ENCODE results near the gene CRTC1.
"Not testable (repeated sequence)": the region's sequence is repeated elsewhere in the genome, so short reads cannot be mapped to it uniquely, and the experiment has no call there.

Gene CRTC1

DNA sequence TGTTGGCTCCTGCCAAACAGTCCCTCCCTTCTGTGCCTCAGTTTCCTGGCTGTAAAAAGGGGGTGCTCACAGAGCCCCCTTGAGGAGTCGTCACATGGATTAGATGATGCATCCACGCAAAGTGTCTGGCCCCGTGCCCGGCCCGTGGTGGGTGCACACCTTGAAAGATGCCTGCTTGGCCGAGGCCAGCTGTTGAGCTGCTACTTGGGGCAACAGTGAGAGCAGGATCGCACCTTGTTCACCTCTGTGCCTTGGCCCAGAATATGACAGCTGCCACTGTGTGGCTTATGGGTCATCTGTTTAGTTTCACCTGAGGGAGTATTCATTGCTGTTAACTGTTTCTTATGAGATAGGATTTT lies 17.7 kb downstream of the CRTC1 start:
- no peak for DNase-seq (ENCODE audit: low read depth)

GRCh38 chr19:18704054-18704453 lies 20.6 kb downstream of the CRTC1 start:
- no peak for DNase-seq (ENCODE audit: low read depth)

DNA sequence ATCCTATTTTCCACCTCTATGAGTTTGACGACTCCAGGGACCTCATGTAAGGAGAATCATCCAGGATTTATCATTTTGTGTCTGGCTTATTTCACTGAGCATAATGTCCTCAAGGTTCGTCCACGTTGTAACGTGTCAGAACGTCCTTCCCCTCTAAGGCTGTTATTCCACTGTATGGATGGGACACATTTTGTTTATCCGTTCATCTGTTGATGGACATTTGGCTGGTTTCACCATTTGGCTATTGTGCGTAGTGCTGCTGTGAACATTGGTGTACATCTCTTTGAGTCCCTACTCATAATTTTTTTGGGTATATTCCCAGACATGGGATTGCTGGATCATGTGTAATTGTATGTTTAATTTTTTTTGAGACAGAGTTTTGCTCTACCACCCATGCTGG lies 21.5 kb downstream of the CRTC1 start:
- DNase-seq (ENCODE audit: low read depth), result no peak

DNA sequence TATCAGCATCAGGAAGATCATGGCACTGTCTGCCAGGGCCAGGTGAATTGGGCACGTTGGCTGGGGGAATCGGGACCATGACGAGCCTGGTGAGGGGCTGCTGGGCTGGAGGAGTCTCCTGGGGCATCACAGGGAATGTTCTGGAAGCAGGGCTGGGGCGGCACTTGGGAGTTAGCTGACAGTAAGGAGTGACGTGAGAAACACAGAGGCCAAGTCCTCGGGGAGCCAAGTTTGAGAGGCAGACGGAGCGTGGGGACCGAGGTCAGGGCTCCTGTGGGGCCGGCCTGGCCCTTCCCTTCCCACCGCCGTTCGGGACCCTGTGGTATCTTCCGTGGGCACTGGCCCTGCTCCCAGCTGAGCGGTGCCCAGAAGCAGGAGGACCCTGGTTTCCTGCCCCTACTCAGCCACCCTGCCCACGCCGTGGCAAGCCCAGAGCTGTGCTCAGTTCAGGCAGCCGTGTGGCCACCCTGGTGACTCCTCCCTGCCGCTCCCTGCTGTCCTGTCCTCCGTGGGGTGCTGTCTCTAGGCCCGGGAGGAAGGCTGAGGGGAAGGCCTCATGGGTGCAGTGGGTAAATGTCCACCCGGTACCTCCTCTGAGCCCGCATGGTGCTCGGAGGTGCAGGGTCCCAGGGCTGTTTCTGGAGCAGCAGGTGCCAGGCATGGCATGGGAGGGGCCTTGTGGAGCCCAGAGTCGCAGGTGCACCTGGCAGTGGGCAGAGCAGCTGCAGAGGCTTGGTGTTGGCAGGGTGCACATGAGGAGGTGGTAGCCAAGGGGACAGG lies 25.2 kb downstream of the CRTC1 start:
- no peak for DNase-seq (ENCODE audit: low read depth)

- DNase-seq (ENCODE audit: low read depth), result no peak
Observed at GRCh38 chr19:18709546-18709945, 26.1 kb downstream of the CRTC1 start.

DNA sequence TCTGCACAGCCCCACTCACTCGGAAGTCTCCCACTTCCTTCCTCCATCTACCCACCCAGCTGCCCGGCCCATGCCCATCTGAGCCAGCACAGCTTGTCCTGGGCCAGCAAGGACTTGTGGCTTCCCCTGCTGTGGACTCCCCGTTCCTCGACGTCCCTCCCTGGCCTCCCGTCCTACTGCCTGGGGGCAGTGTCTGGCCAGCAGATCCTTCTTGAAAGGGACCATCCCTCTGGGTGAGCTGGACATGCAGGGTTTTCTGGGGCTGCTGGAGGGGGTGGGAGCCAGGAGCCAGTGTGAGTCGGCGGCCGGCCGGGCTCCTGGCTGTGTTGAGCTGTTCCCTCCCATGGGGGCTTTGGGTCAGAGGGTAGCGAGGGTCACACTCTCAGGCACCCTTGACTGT lies 26.7 kb downstream of the CRTC1 start:
- no peak for DNase-seq (ENCODE audit: low read depth)

DNA sequence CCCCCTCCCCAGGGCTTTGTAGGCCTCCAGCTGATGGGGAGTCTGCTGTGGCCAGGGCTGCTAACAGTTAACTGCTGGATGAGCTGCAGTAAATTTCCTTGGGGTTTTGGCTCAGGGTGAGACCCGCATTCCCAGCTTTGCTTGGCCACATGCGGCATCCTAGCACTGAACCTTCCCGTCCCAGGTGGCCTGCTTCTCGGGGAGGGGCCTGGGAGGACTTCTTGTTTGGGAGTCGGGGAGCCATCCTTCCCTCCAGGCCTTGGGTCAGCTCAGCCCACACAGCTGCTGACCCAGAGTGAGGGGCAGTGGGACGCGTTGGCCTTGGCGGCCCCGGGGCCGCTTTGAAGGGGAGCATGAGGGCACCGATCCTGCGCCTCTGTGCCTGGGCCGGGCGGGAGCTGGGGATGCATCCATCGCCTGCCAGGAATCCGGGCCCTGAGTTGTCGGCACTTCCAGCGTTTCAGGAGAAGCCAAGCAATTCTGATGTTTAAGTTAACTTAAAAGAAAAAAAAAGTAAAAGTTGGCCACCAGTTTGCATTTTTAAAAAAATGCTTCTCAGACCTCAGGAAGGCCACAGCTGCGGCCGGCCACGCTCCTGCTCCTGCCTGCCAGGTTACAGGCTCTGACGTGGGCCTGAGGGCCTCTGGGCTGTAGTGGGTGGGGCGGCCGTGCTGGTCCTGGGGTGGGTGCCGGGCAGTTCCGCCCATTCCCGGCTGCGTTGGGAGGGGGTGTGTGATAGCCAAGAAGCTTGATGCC lies 27.7 kb downstream of the CRTC1 start:
- no peak for DNase-seq (ENCODE audit: low read depth)

DNA sequence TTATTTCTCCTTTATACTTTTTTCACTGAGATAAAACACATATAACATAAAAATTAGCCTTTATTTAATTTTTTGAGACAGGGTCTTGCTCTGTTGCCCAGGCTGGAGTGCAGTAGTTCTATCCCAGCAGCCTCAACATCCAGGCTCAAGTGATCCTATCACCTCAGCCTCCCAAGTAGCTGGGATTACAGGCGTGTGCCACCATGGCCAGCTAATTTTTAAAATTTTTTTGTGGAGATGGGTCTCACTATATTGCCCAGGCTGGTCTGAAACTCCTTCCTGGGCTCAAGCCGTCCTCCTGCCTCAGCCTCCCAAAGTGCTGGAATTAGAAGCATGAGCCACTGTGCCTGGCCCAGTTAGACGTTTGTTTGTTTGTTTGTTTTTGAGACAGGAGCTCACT lies 28.4 kb downstream of the CRTC1 start:
- DNase-seq (ENCODE audit: low read depth), result no peak

DNA sequence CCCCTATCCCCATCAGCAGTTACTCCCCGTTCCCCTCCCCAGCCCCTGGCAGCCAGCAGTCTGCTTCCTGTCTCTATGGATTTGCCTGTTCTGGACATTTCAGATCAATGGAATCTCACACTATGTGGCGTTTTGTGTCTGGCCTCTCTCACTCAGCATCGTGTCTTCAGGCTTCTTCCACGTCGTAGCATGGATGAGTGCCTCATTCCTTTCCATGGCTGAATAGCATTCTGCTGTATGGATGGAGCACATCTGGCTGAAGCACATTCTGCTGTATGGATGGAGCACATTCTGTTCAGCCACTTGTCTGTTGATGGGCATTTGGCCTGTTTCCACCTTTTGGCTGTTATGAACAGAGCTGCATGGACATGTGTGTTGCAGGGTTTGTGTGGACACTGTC lies 29.5 kb downstream of the CRTC1 start:
- no peak for DNase-seq (ENCODE audit: low read depth)

GRCh38 chr19:18713550-18714117 lies 30.2 kb downstream of the CRTC1 start:
- DNase-seq (ENCODE audit: low read depth), result no peak

- DNase-seq (ENCODE audit: low read depth), result no peak
Observed at GRCh38 chr19:18715416-18715815, 31.9 kb downstream of the CRTC1 start.

DNA sequence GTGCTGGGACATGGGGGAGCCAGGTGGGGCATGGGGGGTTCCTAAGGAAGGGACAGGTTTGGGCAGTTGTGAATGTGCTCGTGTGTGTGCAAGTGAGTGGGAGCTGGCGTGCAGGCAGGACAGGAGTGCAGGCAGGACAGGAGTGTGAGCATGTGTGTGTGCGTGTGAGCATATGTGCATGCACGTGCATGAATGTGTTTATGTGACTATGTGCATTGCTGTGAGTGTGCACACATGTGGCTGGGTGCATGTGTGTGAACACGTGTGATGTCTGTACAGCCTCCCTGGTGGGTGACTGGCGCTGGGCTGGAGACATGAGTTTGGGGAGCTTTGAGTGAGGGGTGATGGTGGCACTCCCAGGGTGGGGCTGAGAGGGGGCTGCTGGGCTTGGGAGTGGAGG lies 33.4 kb downstream of the CRTC1 start:
- DNase-seq (ENCODE audit: low read depth), result no peak

DNA sequence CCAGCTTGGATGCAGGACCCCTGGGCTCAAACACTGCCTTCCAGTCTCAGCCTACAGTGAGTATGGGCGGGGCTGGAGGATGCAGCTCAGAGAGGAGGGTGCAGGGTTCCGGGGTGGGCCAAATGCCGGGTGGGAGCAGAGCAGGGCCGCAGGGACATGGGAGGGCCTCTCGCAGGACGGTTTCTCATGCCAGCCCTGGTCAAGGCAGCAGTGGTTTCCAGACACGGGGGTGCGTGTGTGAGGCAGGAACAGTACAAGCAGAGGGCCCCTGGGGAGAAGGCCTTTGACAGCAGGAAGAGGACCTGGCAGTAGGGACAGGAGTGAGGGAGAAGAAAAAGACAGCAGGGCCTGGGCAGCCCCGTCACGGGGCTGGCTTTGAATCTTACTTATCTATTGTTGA lies 34.1 kb downstream of the CRTC1 start:
- no peak for DNase-seq (ENCODE audit: low read depth)

- no peak for DNase-seq (ENCODE audit: low read depth)
Observed at GRCh38 chr19:18718015-18718526, 34.6 kb downstream of the CRTC1 start.

DNA sequence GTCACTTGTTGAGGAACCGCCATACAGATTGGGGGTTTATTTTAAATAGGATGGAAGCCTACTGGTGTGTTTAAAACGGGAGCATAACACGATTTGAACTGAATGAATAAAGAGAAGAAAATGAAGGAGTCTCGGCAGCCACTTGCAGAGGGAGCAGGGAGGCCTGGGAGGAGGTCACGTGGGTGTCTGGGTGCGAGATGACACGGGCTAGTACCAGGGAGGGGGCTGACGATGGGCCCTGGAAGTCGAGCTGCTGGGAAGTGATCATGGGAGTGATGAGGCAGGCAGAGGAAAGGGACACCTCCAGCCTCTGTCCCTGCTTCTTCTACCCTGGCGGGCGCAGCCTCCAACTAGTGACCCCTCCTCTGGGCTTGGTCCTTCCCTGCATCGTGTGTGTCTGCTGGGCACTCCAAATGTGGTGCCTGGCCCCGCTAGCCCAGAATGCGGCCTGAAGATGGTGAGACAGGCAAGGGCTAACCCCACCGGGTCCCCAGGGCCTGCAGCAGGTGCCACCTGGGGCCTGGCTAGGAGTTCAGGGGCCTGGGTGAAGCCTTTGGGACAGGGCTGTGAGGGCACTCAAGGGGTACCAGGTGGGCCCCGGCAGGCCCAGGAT lies 35.5 kb downstream of the CRTC1 start:
- no peak for DNase-seq (ENCODE audit: low read depth)

- no peak for DNase-seq (ENCODE audit: low read depth)
Observed at GRCh38 chr19:18719541-18719940, 36.1 kb downstream of the CRTC1 start.

GRCh38 chr19:18723871-18724377 lies 40.4 kb downstream of the CRTC1 start:
- no peak for DNase-seq (ENCODE audit: low read depth)

GRCh38 chr19:18725841-18726770 lies 42.6 kb downstream of the CRTC1 start:
- no peak for DNase-seq (ENCODE audit: low read depth)

- DNase-seq (ENCODE audit: low read depth), result no peak
Observed at GRCh38 chr19:18726846-18727245, 43.4 kb downstream of the CRTC1 start.

DNA sequence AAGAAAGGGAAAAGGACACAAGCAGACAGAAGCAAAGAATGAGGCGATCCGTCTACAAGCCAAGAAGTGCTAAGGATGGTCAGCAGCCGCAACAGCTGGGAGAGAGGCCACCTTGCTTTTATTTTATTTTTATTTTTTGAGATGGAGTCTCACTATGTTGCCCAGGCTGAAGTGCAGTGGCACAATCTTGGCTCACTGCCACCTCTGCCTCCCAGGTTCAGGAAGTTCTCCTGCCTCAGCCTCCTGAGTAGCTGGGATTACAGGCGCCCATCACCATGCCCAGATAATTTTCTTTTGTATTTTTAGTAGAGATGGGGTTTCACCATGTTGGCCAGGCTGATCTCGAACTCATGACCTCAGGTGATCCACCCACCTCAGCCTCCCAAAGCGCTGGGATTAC lies 44.1 kb downstream of the CRTC1 start:
- DNase-seq (ENCODE audit: low read depth), result not testable (repeated sequence)

- no peak for DNase-seq (ENCODE audit: low read depth)
Observed at GRCh38 chr19:18729933-18730530, 46.6 kb downstream of the CRTC1 start.
